ENCODE data around the gene DLG2. TPM values are rescaled to one million over a fixed set of nuclear protein-coding genes. Genes with fewer than 3 reads are reported as not detected.
A peak's percentile ranks its signal among the peaks of the same experiment; 100 is the strongest.

DLG2 gene
- total and polyA plus RNA-seq, 2 of the 8 experiments (the other 6 are each of a cell fraction or from before 2014, with no cell fraction given): 1.7 to 14.3 TPM

GRCh38 chr11:85647604-85648299 is 20.6 kb upstream of the DLG2 start, which contains the start of gene TMEM126A (continued):
- TF ChIP-seq SP4 (IDR thresholded peaks at IDR 0.05; ENCODE audit: low read length): no peak
- TF ChIP-seq TAF7 (optimal IDR thresholded peaks at IDR 0.05; ENCODE audit: borderline replicate concordance, low read depth, low read length): peak; percentile 78
- TF ChIP-seq RAD21 (IDR thresholded peaks at IDR 0.05 in 1 of 2, conservative IDR thresholded peaks at IDR 0.05 in 1 of 2; ENCODE audit: low read depth in 2 of 2, low read length in 2 of 2): peak; percentile 1 to 7; a peak in 1 of 4 replicates
